ENCODE data around the gene MAP3K6. TPM values are rescaled to one million over a fixed set of nuclear protein-coding genes. Genes with fewer than 3 reads are reported as not detected.

Gene MAP3K6
- total RNA-seq, 4 donors from 2014 or later, result 26.4 to 129 (median 35.1) TPM

DNA sequence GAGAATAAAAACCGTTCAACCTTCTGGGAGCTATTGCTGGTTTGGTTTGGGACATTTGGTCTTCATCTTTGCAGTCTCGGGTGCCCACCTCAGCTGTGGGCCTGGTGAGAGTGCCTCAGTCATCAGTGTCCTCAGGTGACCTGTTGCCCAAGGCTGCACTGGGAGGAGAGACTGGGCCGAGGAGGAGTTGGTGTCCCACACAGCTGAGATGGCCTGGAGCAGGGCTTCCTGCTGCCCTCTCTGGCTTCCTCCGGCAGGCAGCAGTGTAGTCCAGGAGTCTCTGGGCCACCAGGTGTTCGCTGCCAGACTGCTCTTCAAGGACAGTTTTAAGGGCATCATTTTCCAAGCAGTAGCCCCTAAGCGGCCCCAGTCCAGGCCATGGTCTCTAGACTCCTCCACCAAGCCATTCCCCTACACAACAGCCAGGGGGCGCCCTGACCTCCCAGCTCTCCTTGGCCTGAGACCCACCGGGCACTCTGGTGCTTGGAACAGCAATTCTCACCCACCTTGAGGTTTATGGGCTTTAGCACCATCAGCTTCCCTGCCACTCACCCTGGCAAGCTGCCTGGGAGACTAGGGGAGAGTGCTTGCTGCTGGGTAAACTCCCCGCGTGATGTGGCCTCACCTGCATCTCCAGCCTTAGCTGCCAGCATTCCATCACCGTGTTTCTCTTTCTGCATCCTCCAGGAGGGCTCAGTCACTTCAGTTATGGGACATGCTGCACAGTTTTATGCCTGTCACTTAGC lies 34.1 kb downstream of the MAP3K6 start:
- TF ChIP-seq, protein P1, sequence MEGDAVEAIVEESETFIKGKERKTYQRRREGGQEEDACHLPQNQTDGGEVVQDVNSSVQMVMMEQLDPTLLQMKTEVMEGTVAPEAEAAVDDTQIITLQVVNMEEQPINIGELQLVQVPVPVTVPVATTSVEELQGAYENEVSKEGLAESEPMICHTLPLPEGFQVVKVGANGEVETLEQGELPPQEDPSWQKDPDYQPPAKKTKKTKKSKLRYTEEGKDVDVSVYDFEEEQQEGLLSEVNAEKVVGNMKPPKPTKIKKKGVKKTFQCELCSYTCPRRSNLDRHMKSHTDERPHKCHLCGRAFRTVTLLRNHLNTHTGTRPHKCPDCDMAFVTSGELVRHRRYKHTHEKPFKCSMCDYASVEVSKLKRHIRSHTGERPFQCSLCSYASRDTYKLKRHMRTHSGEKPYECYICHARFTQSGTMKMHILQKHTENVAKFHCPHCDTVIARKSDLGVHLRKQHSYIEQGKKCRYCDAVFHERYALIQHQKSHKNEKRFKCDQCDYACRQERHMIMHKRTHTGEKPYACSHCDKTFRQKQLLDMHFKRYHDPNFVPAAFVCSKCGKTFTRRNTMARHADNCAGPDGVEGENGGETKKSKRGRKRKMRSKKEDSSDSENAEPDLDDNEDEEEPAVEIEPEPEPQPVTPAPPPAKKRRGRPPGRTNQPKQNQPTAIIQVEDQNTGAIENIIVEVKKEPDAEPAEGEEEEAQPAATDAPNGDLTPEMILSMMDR (IDR thresholded peaks at IDR 0.05; ENCODE audit: low read depth), result no peak

DNA sequence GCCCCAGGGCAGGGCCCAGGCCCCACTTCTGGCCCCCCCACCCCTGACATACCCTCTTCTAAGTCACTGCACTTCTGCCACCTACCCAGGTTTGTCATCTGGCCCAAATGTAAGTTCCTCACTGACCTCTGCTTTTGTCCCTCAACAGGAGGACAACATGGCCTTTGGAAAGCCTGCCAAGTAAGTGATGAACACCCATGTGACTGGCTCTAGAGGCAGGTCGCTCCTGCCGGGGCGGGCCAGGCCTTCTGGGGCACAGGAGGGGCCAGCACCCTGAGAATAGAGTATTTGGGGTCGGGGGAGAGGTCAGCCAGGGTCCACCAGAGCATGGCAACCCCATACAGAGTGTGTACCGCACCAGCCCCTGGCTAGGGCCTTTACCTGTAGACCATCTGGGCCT lies 34.8 kb downstream of the MAP3K6 start:
- TF ChIP-seq, protein P1 (IDR thresholded peaks at IDR 0.05; ENCODE audit: low read depth), result no peak

DNA sequence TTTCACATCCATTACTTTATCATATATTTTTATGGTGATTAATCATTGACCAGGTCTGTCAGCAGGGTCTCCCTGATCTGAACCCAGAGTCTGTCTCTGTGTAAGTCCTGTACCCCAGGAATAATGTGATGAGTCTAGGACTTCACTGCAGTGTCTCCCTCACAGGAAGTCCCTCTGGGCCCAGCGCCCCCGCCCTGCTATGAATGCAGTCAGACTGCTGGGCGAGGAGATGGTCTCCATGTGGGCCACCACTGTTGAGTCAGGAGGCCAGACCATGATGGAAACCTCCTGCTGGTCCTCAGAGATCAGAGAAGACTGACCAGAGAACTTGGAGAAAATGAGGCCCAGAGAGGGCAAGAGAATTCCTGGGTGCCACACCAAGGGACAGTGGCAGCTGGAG lies 35.3 kb downstream of the MAP3K6 start:
- TF ChIP-seq, protein P1 (IDR thresholded peaks at IDR 0.05; ENCODE audit: low read depth), result no peak

DNA sequence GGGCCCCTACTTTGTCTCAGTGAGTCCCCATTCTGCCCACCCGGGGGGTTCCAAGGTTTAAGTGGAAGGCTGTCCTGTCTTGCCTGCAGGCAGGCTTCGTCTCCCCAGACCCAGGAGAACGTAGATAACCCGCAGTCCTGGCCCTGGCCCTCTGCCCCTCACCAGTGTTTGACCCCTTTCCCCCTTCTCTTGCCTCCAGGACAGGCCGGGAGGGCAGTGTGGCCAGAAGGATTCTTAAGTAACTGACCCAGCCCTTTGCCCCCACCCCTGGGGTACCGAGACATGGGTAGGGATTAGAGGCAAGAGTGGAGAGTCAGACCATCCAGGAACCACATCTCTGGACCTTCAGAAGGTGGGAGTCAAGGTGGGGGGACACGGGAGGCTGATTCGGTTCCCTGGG lies 36.0 kb downstream of the MAP3K6 start:
- TF ChIP-seq, protein P1 (IDR thresholded peaks at IDR 0.05; ENCODE audit: low read depth), result no peak

DNA sequence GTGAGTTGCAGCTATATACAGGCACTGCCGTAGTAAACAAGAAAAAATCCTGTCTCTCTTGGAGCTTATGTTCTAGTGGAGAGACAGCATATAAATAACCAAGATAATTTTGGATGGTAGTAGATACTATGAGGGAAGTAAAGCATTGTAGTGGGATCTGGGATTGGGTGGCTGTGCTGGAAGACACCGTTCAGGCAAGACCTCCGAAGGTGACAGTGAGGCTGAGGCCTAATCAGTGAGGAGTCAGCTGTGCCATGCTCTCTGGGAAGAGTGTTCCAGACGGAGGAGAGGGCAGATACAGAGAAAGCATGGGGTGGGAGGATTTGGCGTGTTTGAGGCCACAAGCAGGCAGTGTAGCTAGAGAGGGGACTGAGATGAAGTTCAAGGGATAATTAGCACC lies 38.8 kb downstream of the MAP3K6 start:
- TF ChIP-seq, protein P1 (IDR thresholded peaks at IDR 0.05; ENCODE audit: low read depth), result no peak

DNA sequence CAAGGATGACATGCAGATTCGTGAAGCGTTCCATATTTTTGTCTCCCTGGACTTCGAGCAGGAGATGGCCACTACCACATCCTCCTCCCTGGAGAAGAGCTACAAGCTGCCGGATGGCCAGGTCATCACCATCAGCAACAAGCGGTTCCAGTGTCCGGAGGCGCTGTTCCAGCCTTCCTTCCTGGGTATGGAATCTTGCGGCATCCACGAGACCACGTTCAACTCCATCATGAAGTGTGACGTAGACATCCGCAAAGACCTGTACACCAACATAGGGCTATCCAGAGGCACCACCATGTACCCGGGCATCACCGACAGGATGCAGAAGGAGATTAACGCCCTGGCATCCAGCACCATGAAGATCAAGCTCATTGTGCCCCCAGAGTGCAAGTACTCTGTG lies 41.5 kb downstream of the MAP3K6 start:
- TF ChIP-seq, protein P1 (IDR thresholded peaks at IDR 0.05; ENCODE audit: low read depth), result no peak

DNA sequence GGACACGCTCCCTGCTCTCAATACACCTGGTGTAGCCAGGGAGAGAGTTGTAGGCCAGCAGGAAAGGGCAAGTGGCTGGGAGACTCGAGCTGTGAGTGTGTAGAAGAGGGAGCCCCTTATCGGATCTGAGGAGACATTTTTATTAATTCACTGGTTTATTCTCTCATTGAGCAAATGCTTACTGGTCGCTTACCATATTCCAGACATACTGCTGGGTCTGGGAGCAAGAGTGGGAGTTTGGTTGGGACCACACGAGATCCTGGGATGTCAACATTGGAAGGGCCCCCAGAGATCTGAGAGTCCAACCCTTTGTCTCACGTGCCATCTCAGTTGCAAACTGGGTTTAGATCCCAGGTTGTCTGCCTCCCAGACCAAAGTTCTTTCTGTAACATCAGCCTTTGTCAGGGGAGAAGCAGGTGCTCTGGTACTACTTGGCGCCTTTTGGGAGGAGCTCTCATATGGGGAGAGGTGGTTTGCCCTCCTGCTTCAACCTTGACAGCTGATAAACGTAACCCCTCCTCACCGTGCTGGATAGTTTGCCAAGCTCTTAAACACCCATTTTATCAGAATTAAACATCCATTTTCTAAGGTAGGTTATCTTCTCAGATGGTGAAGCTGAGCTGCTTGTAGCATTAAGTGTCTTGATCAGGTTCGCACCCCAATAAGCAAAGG lies 44.1 kb downstream of the MAP3K6 start:
- TF ChIP-seq, protein P1 (IDR thresholded peaks at IDR 0.05; ENCODE audit: low read depth), result no peak
